Measurements from ENCODE around the gene MAG. TPM values are rescaled to one million over a fixed set of nuclear protein-coding genes. Genes with fewer than 3 reads are reported as not detected.

Gene MAG
- total RNA-seq, 1 experiment from 2014 or later = not detected

DNA sequence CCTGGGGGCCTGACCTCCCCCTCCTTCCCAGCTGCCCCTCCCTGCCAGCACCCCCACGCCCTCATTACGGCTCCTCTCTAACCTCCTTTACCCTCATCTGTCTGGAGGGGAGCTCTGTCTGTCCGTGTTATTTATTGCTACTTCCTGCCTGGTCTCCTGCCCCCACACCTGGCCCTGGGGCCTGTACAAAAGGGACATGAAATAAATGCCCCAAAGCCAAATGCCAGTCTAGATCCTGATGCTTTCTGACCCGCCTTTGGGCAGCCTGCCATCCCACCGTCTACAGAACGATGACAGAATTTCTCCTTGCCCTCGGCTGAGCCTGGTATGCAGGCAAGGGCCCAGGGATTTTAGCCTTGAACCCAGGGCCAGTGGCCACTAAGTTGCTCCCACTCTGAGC, 21.6 kb downstream of the MAG start:
- H3K27me3 Mint-ChIP-seq (ENCODE audit: low read depth) = no peaks in the 10 kb centered on the region; the same call in 1 of the 2 replicates
- H3K27ac Mint-ChIP-seq = peak overlapping the region in 1 of 3 experiments; percentile 90; a peak in 3 of 7 replicates
- H3K79me2 ChIP-seq (ENCODE audit: insufficient read depth, low read length) = no peaks in the 10 kb centered on the region
- no peak overlapping the region for H3K4me2 ChIP-seq (ENCODE audit: insufficient read depth, insufficient read length, low read length)
- no peak overlapping the region for H3K4ac ChIP-seq (ENCODE audit: low read depth, low read length)
- H4K20me1 ChIP-seq (ENCODE audit: control insufficient read depth, insufficient read depth, insufficient read length) = no peaks in the 10 kb centered on the region
- no peak overlapping the region for H2BK5ac ChIP-seq (ENCODE audit: insufficient read length, low read length)
- H4K8ac ChIP-seq (replicated peaks; ENCODE audit: insufficient read length, low read depth, low read length) = no peak overlapping the region
- no peaks in the 10 kb centered on the region for H3K27me3 ChIP-seq (ENCODE audit: insufficient read depth, low read length)
- H2AK5ac ChIP-seq (ENCODE audit: insufficient read length, low read length) = no peak overlapping the region
- no peaks in the 10 kb centered on the region for H3K4me1 ChIP-seq (ENCODE audit: insufficient read depth, low read length)
- H2AFZ ChIP-seq (ENCODE audit: low read length) = no peak overlapping the region
- no peak overlapping the region for H4K5ac ChIP-seq (ENCODE audit: insufficient read length, low read depth, low read length)
- H3K36me3 Mint-ChIP-seq (ENCODE audit: insufficient read depth in 1 of 3, low read depth in 3 of 3) = peaks cover 0 to 2% (median 0%) of the 10 kb centered on the region in 3 experiments; a peak in 1 of 7 replicates
- no peak overlapping the region for H3K4me3 Mint-ChIP-seq
- no peak overlapping the region for H3K23ac ChIP-seq (ENCODE audit: insufficient read length, low read depth, low read length)
- no peak for DNase-seq
- no peak overlapping the region for H2BK20ac ChIP-seq (ENCODE audit: low read depth, low read length, poor library complexity, severe bottlenecking)
- no peak overlapping the region for H2BK120ac ChIP-seq (ENCODE audit: low read depth, low read length, poor library complexity, severe bottlenecking)
- H4K91ac ChIP-seq (ENCODE audit: insufficient read length, low read depth, low read length) = no peak overlapping the region
- H3K9me3 ChIP-seq (ENCODE audit: control insufficient read depth, low read depth, low read length) = no peaks in the 10 kb centered on the region
- no peak overlapping the region for H3K27ac ChIP-seq (ENCODE audit: insufficient read length, low read depth, low read length)
- no peak overlapping the region for H3K56ac ChIP-seq (ENCODE audit: insufficient read length, low read depth, low read length)
- WGBS (ENCODE audit: extremely low coverage, insufficient read length, low lambda C conversion rate) = no CpG with 5 or more reads among the region's 7 CpGs
- H3K18ac ChIP-seq (ENCODE audit: insufficient read length, low read depth, low read length) = no peak overlapping the region
- no peaks in the 10 kb centered on the region for H3K9me3 Mint-ChIP-seq
- no peak overlapping the region for H2BK12ac ChIP-seq (ENCODE audit: insufficient read length, low read depth, low read length)
- H3K23me2 ChIP-seq (ENCODE audit: insufficient read length, low read depth, low read length, poor library complexity, severe bottlenecking) = no peaks in the 10 kb centered on the region
- H3K79me1 ChIP-seq (ENCODE audit: insufficient read depth, low read depth, low read length, poor library complexity, severe bottlenecking) = no peaks in the 10 kb centered on the region
- no peak overlapping the region for H3K9ac ChIP-seq (ENCODE audit: extremely low read depth, insufficient read length, low read length)
- no peak overlapping the region for H3K14ac ChIP-seq (ENCODE audit: insufficient read depth, low read length)
- H2BK15ac ChIP-seq (ENCODE audit: low read depth, low read length) = no peak overlapping the region
- TF ChIP-seq, protein P1, sequence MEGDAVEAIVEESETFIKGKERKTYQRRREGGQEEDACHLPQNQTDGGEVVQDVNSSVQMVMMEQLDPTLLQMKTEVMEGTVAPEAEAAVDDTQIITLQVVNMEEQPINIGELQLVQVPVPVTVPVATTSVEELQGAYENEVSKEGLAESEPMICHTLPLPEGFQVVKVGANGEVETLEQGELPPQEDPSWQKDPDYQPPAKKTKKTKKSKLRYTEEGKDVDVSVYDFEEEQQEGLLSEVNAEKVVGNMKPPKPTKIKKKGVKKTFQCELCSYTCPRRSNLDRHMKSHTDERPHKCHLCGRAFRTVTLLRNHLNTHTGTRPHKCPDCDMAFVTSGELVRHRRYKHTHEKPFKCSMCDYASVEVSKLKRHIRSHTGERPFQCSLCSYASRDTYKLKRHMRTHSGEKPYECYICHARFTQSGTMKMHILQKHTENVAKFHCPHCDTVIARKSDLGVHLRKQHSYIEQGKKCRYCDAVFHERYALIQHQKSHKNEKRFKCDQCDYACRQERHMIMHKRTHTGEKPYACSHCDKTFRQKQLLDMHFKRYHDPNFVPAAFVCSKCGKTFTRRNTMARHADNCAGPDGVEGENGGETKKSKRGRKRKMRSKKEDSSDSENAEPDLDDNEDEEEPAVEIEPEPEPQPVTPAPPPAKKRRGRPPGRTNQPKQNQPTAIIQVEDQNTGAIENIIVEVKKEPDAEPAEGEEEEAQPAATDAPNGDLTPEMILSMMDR (conservative IDR thresholded peaks at IDR 0.05) = no peak
- no peak overlapping the region for H3T11ph ChIP-seq (ENCODE audit: low read length)
- H3K4me1 Mint-ChIP-seq = no peaks in the 10 kb centered on the region

Data from H9 (cell line).